ENCODE measurements around the gene AKNAD1. TPM values are rescaled to one million over a fixed set of nuclear protein-coding genes. Genes with fewer than 3 reads are reported as not detected.

Gene AKNAD1
- total RNA-seq, 2 experiments from 2014 or later, result not detected

DNA sequence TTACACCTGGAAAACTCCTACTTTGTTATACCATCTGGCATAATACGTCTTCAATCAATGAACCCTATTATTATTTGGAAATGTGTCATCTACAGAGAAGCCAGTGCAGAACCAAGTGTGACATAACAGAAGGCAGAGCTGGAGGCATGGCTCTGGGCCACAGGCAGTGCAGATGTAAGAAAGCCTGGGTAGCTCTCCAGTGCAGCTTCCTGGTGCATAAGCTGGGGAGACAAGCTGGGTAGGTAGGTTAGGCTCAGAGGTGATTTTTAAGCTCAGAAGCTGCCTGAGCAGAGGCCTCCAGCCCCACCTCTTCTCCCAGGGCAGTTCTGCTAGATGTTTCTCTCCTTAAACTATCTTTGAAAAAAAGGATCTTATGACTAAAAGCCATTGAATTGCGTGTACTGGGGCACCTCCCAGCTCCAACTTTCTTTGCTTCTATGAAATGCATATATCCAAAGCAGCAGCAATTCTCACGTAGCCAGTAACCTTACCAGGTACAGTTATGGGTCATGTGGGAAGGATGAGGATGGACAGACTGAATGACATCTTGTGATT lies 30.7 kb downstream of the AKNAD1 start:
- ChIA-PET POLR2A (no interaction called here), CTCF (interaction anchor here (0.6 to 10.5 kb wide), 11 partner anchors 9 to 110 kb away, joined by 3 to 186 read pairs (median 3); no protein-coding TSS in a partner anchor)
- Mint-ChIP-seq H3K4me1 (ENCODE audit: low read depth) (peaks cover 7% of the 10 kb centered on the region), H3K9me3 (ENCODE audit: insufficient read depth) (no peaks in the 10 kb centered on the region), H3K27me3 (ENCODE audit: low read depth) (peaks cover 10% of the 10 kb centered on the region), H3K4me3 (no peak overlapping the region), H3K27ac (no peak overlapping the region), H3K36me3 (ENCODE audit: low read depth) (no peaks in the 10 kb centered on the region)
- no peak for ATAC-seq
- no peak for DNase-seq

DNA sequence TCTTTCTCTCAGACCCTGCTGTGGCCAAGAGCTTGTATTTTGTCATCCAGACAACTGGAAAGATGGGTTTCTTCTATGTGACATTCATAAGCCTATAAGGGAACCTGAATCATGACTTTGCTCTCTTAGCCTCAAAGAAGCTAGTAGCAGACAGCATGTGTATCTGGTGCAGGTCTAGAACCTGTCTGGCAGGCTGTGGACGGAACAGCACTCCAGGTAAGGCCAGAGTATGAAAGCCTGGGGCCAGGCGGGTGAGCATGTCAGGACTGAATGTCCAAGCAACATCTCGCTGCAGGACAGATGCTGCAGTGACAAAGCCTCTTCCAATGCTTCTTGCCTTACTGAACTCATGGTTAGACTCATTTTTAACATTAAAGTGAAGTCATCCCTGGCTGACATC lies 32.8 kb downstream of the AKNAD1 start:
- ATAC-seq (no peak), DNase-seq (no peak)
- Mint-ChIP-seq H3K27ac (no peak overlapping the region), H3K27me3 (ENCODE audit: low read depth) (peaks cover 14% of the 10 kb centered on the region), H3K36me3 (ENCODE audit: low read depth) (no peaks in the 10 kb centered on the region), H3K4me1 (ENCODE audit: low read depth) (peaks cover 6% of the 10 kb centered on the region), H3K9me3 (ENCODE audit: insufficient read depth) (no peaks in the 10 kb centered on the region), H3K4me3 (no peak overlapping the region)
- ChIA-PET POLR2A (no interaction called here), CTCF (interaction anchor here (10.5 kb wide), 1 partner anchor 74 kb away, joined by 186 read pairs; no protein-coding TSS in a partner anchor)

DNA sequence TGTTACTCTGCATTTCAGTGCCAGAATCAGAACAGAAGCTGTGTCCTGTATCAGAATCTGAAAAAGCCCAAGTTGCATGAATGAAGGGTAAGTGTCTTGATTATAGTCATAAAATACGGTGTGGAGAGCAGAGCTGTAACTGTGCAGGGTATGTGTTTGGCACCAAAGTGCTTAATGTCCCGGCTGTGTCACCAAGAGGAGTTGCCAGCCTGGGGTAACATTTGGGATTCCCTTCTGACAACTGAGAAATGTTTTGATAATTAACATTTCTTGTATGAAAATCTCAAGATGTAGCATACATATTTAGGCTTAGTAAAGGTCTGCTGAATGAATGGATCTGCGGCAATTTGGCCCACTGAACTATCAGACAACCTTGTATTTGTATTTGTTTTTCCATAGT lies 33.3 kb downstream of the AKNAD1 start:
- Mint-ChIP-seq H3K4me3 (no peak overlapping the region), H3K9me3 (ENCODE audit: insufficient read depth) (no peaks in the 10 kb centered on the region), H3K4me1 (ENCODE audit: low read depth) (peaks cover 6% of the 10 kb centered on the region), H3K27me3 (ENCODE audit: low read depth) (peaks cover 14% of the 10 kb centered on the region), H3K36me3 (ENCODE audit: low read depth) (no peaks in the 10 kb centered on the region), H3K27ac (no peak overlapping the region)
- no peak for ATAC-seq
- ChIA-PET CTCF (interaction anchor here (10.5 kb wide), 1 partner anchor 75 kb away, joined by 186 read pairs; no protein-coding TSS in a partner anchor), POLR2A (no interaction called here)
- no peak for DNase-seq

DNA sequence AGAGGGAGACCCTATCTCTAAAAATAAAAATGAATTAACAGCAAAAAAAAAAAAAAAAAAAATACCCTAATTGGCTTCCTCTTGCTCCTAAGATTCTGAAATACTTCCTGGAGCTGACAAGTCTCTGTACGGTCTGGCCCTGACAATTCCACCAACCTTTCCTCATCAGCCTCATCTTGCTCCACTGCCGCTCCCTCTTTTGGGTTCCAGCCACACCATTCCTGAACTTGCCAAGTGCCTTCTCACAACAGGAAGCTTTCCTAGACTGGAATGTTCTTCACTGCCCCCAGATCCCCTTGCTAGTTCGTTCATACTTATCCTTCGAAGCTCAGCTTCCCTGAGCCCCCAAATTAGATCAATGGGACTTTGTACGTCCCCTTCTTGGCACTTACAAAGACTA lies 37.0 kb downstream of the AKNAD1 start:
- H3K36me3 Mint-ChIP-seq (ENCODE audit: low read depth), result no peaks in the 10 kb centered on the region
- H3K27me3 Mint-ChIP-seq (ENCODE audit: low read depth), result peaks cover 16% of the 10 kb centered on the region
- no peaks in the 10 kb centered on the region for H3K9me3 Mint-ChIP-seq (ENCODE audit: insufficient read depth)
- ChIA-PET CTCF (interaction anchor here (2.5 kb wide), 1 partner anchor 9 kb away, joined by 11 read pairs; no protein-coding TSS in a partner anchor), POLR2A (no interaction called here)
- H3K4me1 Mint-ChIP-seq (ENCODE audit: low read depth), result peaks cover 2% of the 10 kb centered on the region
- H3K4me3 Mint-ChIP-seq, result no peak overlapping the region
- H3K27ac Mint-ChIP-seq, result no peak overlapping the region
- ATAC-seq, result no peak
- no peak for DNase-seq

DNA sequence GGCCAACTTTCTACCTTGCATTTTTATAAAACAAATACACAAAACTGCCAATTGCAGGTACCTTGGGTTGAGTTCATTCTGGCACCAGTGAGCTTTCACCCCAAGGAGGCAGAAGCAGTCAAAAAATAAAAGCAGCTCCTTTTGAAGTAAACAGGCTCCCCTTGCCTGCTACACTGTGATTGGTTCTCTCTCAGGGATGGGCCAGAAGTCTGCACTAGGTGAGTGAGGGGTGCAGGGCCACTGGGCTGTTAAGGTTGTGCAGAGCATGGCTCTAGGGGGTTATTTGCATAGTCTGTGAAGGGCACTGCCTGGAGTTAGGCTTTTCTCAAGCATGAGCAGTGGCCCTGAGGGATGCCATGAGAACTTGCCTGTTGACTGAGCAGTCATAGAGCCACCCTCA lies 39.1 kb downstream of the AKNAD1 start:
- Mint-ChIP-seq H3K4me1 (ENCODE audit: low read depth) (peaks cover 2% of the 10 kb centered on the region), H3K27me3 (ENCODE audit: low read depth) (peaks cover 13% of the 10 kb centered on the region)
- CTCF ChIA-PET, result interaction anchor here (1.9 kb wide), 1 partner anchor 10 kb away, joined by 13 read pairs; no protein-coding TSS in a partner anchor

DNA sequence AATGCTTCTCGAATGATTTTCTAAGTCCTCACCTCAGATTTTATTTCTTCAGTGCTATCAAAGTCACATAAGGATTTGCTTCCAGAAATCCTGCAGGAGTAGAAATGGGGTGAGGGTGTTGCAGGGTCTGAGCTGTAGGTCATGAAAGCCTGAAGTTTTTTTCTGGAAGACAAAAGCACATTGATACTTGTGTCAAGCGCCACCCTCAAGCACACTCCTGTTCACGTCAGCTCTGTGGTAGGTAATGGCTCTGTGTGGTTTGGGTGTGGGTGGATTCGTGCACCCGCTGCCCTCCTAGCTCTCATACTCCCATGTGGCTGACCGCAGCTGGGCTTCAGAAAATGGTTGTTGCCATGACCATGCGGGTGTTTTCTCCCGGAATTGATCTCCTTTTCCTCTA lies 39.9 kb downstream of the AKNAD1 start:
- no peaks in the 10 kb centered on the region for H3K9me3 Mint-ChIP-seq (ENCODE audit: insufficient read depth)
- no peaks in the 10 kb centered on the region for H3K36me3 Mint-ChIP-seq (ENCODE audit: low read depth)
- no peak overlapping the region for H3K4me3 Mint-ChIP-seq
- ATAC-seq, result no peak
- no peak overlapping the region for H3K27ac Mint-ChIP-seq
- H3K4me1 Mint-ChIP-seq (ENCODE audit: low read depth), result no peaks in the 10 kb centered on the region
- ChIA-PET POLR2A (no interaction called here), CTCF (interaction anchor here (1.9 kb wide), 1 partner anchor 11 kb away, joined by 13 read pairs; no protein-coding TSS in a partner anchor)
- DNase-seq, result no peak
- H3K27me3 Mint-ChIP-seq (ENCODE audit: low read depth), result peaks cover 12% of the 10 kb centered on the region

More for the DNA sequence above, 39.1 kb downstream of the AKNAD1 start:
- DNase-seq, result no peak
- Mint-ChIP-seq H3K36me3 (ENCODE audit: low read depth) (no peaks in the 10 kb centered on the region), H3K4me3 (no peak overlapping the region), H3K9me3 (ENCODE audit: insufficient read depth) (no peaks in the 10 kb centered on the region), H3K27ac (no peak overlapping the region)
- ATAC-seq, result no peak
- POLR2A ChIA-PET, result no interaction called here

DNA sequence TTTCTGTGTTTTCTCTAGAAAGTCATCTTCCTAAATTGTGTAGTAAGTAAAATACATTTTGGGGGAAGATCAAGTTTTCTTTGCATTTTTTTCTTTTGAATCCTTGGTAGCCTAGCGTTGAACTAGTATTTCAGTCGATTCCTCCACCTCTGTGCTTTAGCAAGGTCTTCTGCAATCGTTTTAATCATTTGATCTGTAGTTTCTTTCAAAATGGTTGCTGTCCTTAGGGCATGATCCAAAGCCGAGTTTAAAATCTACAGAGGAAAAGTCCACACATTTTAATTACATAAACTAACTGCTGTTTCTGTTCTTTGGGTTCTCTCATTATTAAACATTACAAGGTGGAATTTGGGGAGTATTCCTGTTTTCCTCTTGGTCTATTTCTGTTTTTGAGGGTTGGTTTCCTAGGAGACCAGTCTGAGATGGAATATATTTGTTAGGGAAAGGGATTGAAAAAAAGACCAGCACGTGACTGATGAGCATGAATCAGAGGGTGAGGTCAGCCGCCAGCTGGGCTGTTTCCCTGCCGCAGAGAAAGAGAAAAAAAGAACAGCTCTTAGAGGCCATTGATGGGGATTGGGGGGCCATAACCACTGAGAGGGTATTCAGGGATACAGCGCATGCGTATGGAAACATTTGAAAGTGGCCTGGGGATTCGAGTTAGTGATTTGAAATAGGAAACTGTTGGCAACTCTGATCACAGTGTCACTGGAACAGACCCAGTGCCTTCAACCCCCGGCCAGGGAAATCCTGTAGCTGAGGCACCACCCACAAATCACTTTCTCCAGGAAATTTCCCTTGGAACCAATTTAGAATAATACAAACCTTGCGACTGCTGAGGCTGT lies 40.6 kb downstream of the AKNAD1 start:
- H3K36me3 Mint-ChIP-seq (ENCODE audit: low read depth), result no peaks in the 10 kb centered on the region
- no peaks in the 10 kb centered on the region for H3K4me1 Mint-ChIP-seq (ENCODE audit: low read depth)
- peaks cover 10% of the 10 kb centered on the region for H3K27me3 Mint-ChIP-seq (ENCODE audit: low read depth)
- DNase-seq (no peak), ATAC-seq (no peak)
- H3K27ac Mint-ChIP-seq, result no peak overlapping the region
- POLR2A ChIA-PET, result no interaction called here
- no peak overlapping the region for H3K4me3 Mint-ChIP-seq
- no peaks in the 10 kb centered on the region for H3K9me3 Mint-ChIP-seq (ENCODE audit: insufficient read depth)
- CTCF ChIA-PET, result interaction anchor here (1.9 kb wide), 1 partner anchor 11 kb away, joined by 13 read pairs; no protein-coding TSS in a partner anchor

DNA sequence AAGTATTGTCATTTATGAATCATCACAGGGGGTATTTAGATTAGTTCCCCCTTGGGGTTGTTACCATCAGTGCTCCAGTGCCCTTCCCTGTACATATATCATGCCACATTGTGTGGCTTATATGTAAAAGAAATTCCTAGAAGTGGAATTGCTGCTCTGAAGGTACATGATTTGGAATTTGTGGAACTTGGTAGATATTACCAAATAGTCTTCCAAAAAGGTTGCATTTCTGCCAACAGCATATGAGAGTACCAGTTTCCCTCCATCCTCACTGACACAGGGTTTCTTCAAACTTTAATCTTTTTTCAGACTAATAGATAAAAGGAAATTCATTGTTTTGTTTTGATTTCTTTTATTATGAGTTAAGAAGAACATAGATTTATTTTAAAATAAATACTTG lies 41.3 kb downstream of the AKNAD1 start:
- ATAC-seq (no peak), DNase-seq (no peak)
- Mint-ChIP-seq H3K27me3 (ENCODE audit: low read depth) (peaks cover 10% of the 10 kb centered on the region), H3K36me3 (ENCODE audit: low read depth) (no peaks in the 10 kb centered on the region), H3K9me3 (ENCODE audit: insufficient read depth) (no peaks in the 10 kb centered on the region), H3K4me1 (ENCODE audit: low read depth) (no peaks in the 10 kb centered on the region), H3K27ac (no peak overlapping the region), H3K4me3 (no peak overlapping the region)
- ChIA-PET CTCF (no interaction called here), POLR2A (no interaction called here)

DNA sequence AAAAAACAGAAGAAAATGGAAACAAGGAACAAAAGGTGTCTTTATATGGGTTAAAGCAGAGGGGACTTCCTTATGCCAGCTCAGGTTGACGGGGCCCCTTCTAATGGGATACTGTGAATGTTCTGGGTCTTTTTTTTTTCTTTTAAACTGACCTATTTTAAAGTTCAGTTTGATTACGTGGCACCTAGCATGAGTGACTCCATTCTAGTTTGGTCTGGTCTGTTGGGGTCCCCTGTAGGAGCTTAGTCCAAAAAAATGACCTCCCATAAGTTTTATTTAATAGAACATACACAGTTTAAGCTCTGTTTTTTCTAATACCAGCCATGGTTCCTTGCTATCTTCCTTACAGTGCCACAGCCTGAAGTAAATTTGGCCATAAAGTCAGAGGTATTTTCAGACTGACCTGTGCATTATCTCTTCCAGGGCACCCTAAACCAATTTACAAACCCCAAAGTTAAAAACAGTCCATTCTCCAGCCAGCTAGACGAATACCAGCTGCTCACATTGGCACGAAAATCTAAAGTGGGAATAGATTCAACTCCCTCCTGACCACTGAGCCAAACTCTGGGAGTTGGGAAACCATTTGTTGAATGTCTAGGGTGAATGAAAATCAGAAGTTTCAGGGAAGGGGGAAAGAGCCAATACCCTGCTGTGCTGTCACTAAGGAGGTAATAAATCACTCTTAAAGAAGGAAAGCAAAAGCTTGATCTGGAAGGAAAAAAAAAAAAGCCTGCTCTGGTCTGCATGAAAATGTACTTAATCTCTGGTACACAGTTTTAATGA lies 42.4 kb downstream of the AKNAD1 start:
- no peaks in the 10 kb centered on the region for H3K9me3 Mint-ChIP-seq (ENCODE audit: insufficient read depth)
- no peak overlapping the region for H3K4me3 Mint-ChIP-seq
- CTCF ChIA-PET, result interaction anchor here (0.8 kb wide), 1 partner anchor 8 kb away, joined by 3 read pairs; no protein-coding TSS in a partner anchor
- no peak overlapping the region for H3K27ac Mint-ChIP-seq
- no peak for DNase-seq
- H3K27me3 Mint-ChIP-seq (ENCODE audit: low read depth), result peaks cover 6% of the 10 kb centered on the region
- POLR2A ChIA-PET, result no interaction called here
- peaks cover 5% of the 10 kb centered on the region for H3K4me1 Mint-ChIP-seq (ENCODE audit: low read depth)
- no peak for ATAC-seq
- no peaks in the 10 kb centered on the region for H3K36me3 Mint-ChIP-seq (ENCODE audit: low read depth)

DNA sequence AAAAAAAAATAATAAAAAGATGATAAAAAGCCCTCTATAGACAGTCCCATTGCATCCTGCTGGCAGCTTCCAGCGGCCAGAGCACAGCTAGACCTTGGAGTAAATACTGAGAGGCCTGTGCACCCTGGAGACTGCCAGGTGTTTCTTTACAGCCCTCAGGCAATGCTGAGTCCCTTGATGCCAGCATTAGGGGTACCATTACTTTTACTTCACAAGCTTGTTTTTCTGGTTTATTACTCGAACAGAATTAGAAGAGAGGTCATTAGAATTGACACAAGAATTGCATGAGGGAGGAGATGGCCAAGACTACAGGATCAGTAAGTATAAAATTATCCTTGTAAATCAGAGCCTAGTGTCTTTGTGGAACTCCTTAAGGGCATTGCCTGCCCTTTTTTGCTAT lies 43.6 kb downstream of the AKNAD1 start:
- Mint-ChIP-seq H3K27ac (no peak overlapping the region), H3K27me3 (ENCODE audit: low read depth) (peaks cover 6% of the 10 kb centered on the region), H3K4me3 (no peak overlapping the region), H3K36me3 (ENCODE audit: low read depth) (peaks cover 2% of the 10 kb centered on the region), H3K9me3 (ENCODE audit: insufficient read depth) (no peaks in the 10 kb centered on the region), H3K4me1 (ENCODE audit: low read depth) (peaks cover 5% of the 10 kb centered on the region)
- no peak for DNase-seq
- ATAC-seq, result no peak
- CTCF ChIA-PET, result interaction anchor here (0.6 to 0.8 kb wide), 2 partner anchors 9 to 15 kb away, joined by 3 read pairs; no protein-coding TSS in a partner anchor
- POLR2A ChIA-PET, result no interaction called here

DNA sequence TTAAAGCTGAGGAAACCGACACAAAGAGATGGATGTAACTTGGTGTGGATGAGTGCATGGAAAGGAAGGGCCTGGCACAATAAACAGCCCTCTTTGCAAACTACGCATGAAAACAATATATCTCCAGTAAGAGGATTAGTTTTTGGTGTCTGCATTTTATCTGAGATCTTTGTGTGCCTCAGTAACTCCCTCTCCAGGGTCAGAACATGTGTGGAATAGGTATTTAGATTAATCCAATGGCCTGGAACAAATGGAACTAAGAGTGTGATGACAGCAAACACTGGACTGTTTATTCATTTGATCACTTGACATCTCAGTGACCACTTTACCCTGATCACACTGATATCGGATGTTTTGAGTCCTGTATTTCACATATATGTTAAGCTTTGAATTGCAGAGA lies 45.3 kb downstream of the AKNAD1 start:
- ATAC-seq, result no peak
- CTCF ChIA-PET, result no interaction called here
- H3K4me1 Mint-ChIP-seq (ENCODE audit: low read depth), result peaks cover 5% of the 10 kb centered on the region
- H3K27me3 Mint-ChIP-seq (ENCODE audit: low read depth), result peaks cover 6% of the 10 kb centered on the region
- no peak for DNase-seq
- no peaks in the 10 kb centered on the region for H3K9me3 Mint-ChIP-seq (ENCODE audit: insufficient read depth)
- peaks cover 8% of the 10 kb centered on the region for H3K36me3 Mint-ChIP-seq (ENCODE audit: low read depth)
- H3K4me3 Mint-ChIP-seq, result no peak overlapping the region
- no peak overlapping the region for H3K27ac Mint-ChIP-seq
- POLR2A ChIA-PET, result no interaction called here

DNA sequence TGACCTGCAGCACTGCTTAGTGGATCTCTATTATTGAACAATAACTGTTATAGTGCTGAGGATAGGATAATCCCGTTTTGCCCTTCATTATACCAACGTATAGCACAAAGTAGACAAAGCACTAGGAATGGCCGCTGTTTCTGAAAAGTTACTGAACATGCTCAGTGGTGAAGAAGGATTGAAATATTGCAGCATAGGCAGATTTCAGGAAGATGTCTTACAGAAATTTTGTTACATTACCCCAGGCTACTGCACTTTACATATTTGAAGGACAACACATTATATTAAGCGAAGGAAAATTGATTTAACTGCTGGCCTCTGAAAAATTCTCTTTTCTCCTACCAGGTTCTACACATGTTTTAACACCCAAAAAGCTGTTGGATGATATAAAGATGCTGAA lies 48.5 kb downstream of the AKNAD1 start:
- CTCF ChIA-PET, result no interaction called here
- H3K4me1 Mint-ChIP-seq (ENCODE audit: low read depth), result peaks cover 5% of the 10 kb centered on the region
- ATAC-seq, result no peak

More for the DNA sequence above, 48.5 kb downstream of the AKNAD1 start:
- no peak overlapping the region for H3K27ac Mint-ChIP-seq
- H3K36me3 Mint-ChIP-seq (ENCODE audit: low read depth), result peaks cover 23% of the 10 kb centered on the region
- H3K27me3 Mint-ChIP-seq (ENCODE audit: low read depth), result no peaks in the 10 kb centered on the region
- DNase-seq, result no peak
- H3K9me3 Mint-ChIP-seq (ENCODE audit: insufficient read depth), result no peaks in the 10 kb centered on the region
- POLR2A ChIA-PET, result no interaction called here
- no peak overlapping the region for H3K4me3 Mint-ChIP-seq

Measured in activated CD8-positive, alpha-beta T cell treated with anti-CD3 and anti-CD28 coated beads, Interleukin-2, amount 10 ng/mL, durations not matched to agents 7 days and 5 days (primary cell).